A549 (cell line): ENCODE results near the gene TEAD3. TPM values are rescaled to one million over a fixed set of nuclear protein-coding genes. Genes with fewer than 3 reads are reported as not detected.

Experiments
- ATAC-seq, 2 experiments: fragments of 200-7000 bp in 1 of 2; fragments of >200 bp in 1 of 2; cut with Nextera tagmentation in 1 of 2; cut with Tn5 transposase in 1 of 2; 3 replicates each; pipeline versions ENCODE4 v1.8.0 to v1.9.1; 2018 to 2020; ENCODE audit warnings: mild to moderate bottlenecking in 1 of 2, moderate library complexity in 1 of 2
- CTCF ChIA-PET: fragments of 300-600 bp; sonication (Branson Sonifier 250); formaldehyde crosslinking; extraction: SDS; loops from one replicate; lab custom pipeline; 2021; ENCODE audit warnings: antibody characterized with exemption, inconsistent platforms; lab: Yijun Ruan, JAX
- POLR2A ChIA-PET: fragments of 350-600 bp; formaldehyde crosslinking; extraction: SDS; loops from one replicate; lab custom pipeline; 2021; ENCODE audit warnings: antibody characterized with exemption, inconsistent platforms; lab: Yijun Ruan, JAX
- DNase-seq, 2 experiments: peaks; one replicate each; pipeline versions ENCODE4 v3.0.0 to v3.0.0-alpha.2; 2011 to 2016; ENCODE audit warnings: low read depth in 1 of 2, low spot score in 1 of 2
- FAIRE-seq: peaks from 2 replicates; lab custom pipeline; 2011; peaks lifted over from hg19 to GRCh38; lab: Jason Lieb, UNC
- H3K27ac ChIP-seq, 2 experiments: fragments of >200 bp; sonication (Bioruptor Twin); formaldehyde crosslinking; 3 replicates each; pipeline ENCODE4 v1.5.1; 2016 to 2017
- H3K4me1 ChIP-seq: fragments of >200 bp; sonication (Bioruptor Twin); formaldehyde crosslinking; 3 replicates; pipeline ENCODE4 v1.6.1; 2016
- H3K4me2 ChIP-seq: fragments of >200 bp; sonication (Bioruptor Twin); formaldehyde crosslinking; 3 replicates; pipeline ENCODE4 v1.6.1; 2016
- H3K4me3 ChIP-seq: fragments of >200 bp; sonication (Bioruptor Twin); formaldehyde crosslinking; 3 replicates; pipeline ENCODE4 v1.5.1; 2016
- H3K9me3 ChIP-seq: fragments of >200 bp; sonication (Bioruptor Twin); formaldehyde crosslinking; 3 replicates; pipeline ENCODE4 v1.6.1; 2016
- BCL3 ChIP-seq: fragments of >200 bp; sonication (Bioruptor Twin); formaldehyde crosslinking; IDR thresholded peaks from 3 replicates; pipeline ENCODE4 v1.6.1; 2016
- CHD2 ChIP-seq: fragments of 150-350 bp; IDR thresholded peaks from 2 replicates; pipeline ENCODE4 v1.6.1; 2014; ENCODE audit warnings: low read length; ENCODE audit not compliant: partially characterized antibody
- E2F6 ChIP-seq: IDR thresholded peaks from 2 replicates; pipeline ENCODE4 v1.6.1; 2012; ENCODE audit warnings: low read depth, borderline replicate concordance
- EHF ChIP-seq: fragments of 250-450 bp; sonication (Bioruptor Pico); IDR thresholded peaks from 2 replicates; pipeline ENCODE4 v1.5.0; 2020; ENCODE audit warnings: mild to moderate bottlenecking
- EHMT2 ChIP-seq: fragments of 200-600 bp; sonication (generic); IDR thresholded peaks from 2 replicates; pipeline ENCODE4 v1.6.1; 2016; ENCODE audit warnings: antibody characterized with exemption, low read depth, mild to moderate bottlenecking, moderate library complexity
- EP300 ChIP-seq, 2 experiments: fragments of >200 bp; sonication (Bioruptor Twin); formaldehyde crosslinking; IDR thresholded peaks; 2 replicates in 1 of 2; 3 replicates in 1 of 2; pipeline ENCODE4 v1.6.1; 2016 to 2017
- ESRRA ChIP-seq: fragments of 150-350 bp; IDR thresholded peaks from 2 replicates; pipeline ENCODE4 v1.6.1; 2014; ENCODE audit warnings: mild to moderate bottlenecking, low read length, borderline replicate concordance
- FOSB ChIP-seq: fragments of 250-450 bp; sonication (Bioruptor Pico); IDR thresholded peaks from 2 replicates; pipeline ENCODE4 v1.5.0; 2020; ENCODE audit warnings: mild to moderate bottlenecking, moderate library complexity
- GATA3 ChIP-seq: IDR thresholded peaks from 2 replicates; pipeline ENCODE4 v1.6.1; 2012; ENCODE audit warnings: borderline replicate concordance
- JUNB ChIP-seq: fragments of >200 bp; sonication (Bioruptor Twin); formaldehyde crosslinking; IDR thresholded peaks from 2 replicates; pipeline ENCODE4 v1.6.1; 2016
- MAFK ChIP-seq: fragments of 450-650 bp; IDR thresholded peaks from 2 replicates; pipeline ENCODE4 v1.6.1; 2014; ENCODE audit not compliant: partially characterized antibody
- NR3C1 ChIP-seq: fragments of >200 bp; sonication (Bioruptor Twin); formaldehyde crosslinking; IDR thresholded peaks from 3 replicates; pipeline ENCODE4 v1.6.1; 2017
- PBX3 ChIP-seq: IDR thresholded peaks from 2 replicates; pipeline ENCODE4 v1.6.1; 2012
- POLR2A ChIP-seq: IDR thresholded peaks from 2 replicates; pipeline ENCODE4 v1.6.1; 2012; ENCODE audit warnings: mild to moderate bottlenecking, low read length
- RAD21 ChIP-seq, 2 experiments: fragments of >200 bp in 1 of 2; sonication (Bioruptor Twin) in 1 of 2; formaldehyde crosslinking in 1 of 2; IDR thresholded peaks in 1 of 2; conservative IDR thresholded peaks in 1 of 2; 2 replicates in 1 of 2; 3 replicates in 1 of 2; pipeline ENCODE4 v1.6.1; 2012 to 2018; ENCODE audit warnings: inconsistent platforms in 1 of 2
- RARB ChIP-seq: fragments of 250-450 bp; sonication (Bioruptor Pico); IDR thresholded peaks from 2 replicates; pipeline ENCODE4 v1.8.0; 2021; ENCODE audit warnings: mild to moderate bottlenecking, moderate library complexity
- RFX5 ChIP-seq: fragments of 450-650 bp; IDR thresholded peaks from 2 replicates; pipeline ENCODE4 v1.7.1; 2014; ENCODE audit warnings: antibody characterized with exemption, mild to moderate bottlenecking, moderate library complexity
- SMC3 ChIP-seq: fragments of >200 bp; sonication (Bioruptor Twin); formaldehyde crosslinking; IDR thresholded peaks from 3 replicates; pipeline ENCODE4 v1.6.1; 2018; ENCODE audit warnings: inconsistent platforms
- TP53 ChIP-seq: fragments of 250-450 bp; sonication (Bioruptor Pico); IDR thresholded peaks from 2 replicates; pipeline ENCODE4 v1.5.0; 2021; ENCODE audit warnings: mild to moderate bottlenecking, moderate library complexity
- ZFP36 ChIP-seq: fragments of 450-650 bp; IDR thresholded peaks from 2 replicates; pipeline ENCODE4 v1.6.1; 2014; ENCODE audit warnings: borderline replicate concordance; ENCODE audit not compliant: partially characterized antibody
- WGBS: methylation state at CpG from one replicate; pipeline ENCODE4 v1.1.6; 2017; ENCODE audit errors: missing lambda C conversion rate; 5-methylcytosine and 5-hydroxymethylcytosine counted together
- polyA plus RNA-seq, 4 experiments: library from polyadenylated mRNA; depleted of rRNA in 3 of 4; stranded (reverse); fragments of >200 nt; fragmentation: RNase III in 1 of 4; extraction: RNeasy Plus Mini Kit Qiagen cat#74134 plus additional on column Dnase treatment in 1 of 4; gene quantifications; 2 replicates in 3 of 4; 3 replicates in 1 of 4; pipeline ENCODE4 v1.2.3, GENCODE V29; 2011 to 2017
- TF ChIP-seq, protein P1 (sequence below): fragments of 250-450 bp; sonication (Bioruptor Pico); IDR thresholded peaks from 2 replicates; pipeline ENCODE4 v1.5.0; 2021; ENCODE audit warnings: mild to moderate bottlenecking, moderate library complexity, borderline replicate concordance
- TF ChIP-seq, protein P2 (sequence below): fragments of >200 bp; sonication (Bioruptor Twin); formaldehyde crosslinking; IDR thresholded peaks from 3 replicates; pipeline ENCODE4 v1.5.1; 2016

The TEAD3 gene
- polyA plus RNA-seq, 2 of the 4 experiments (the other 2 are of a cell fraction), result 2.1 to 4.2 TPM

- no peak overlapping the region for H3K27ac ChIP-seq
- DNase-seq, result no peak
- H3K4me2 ChIP-seq, result no peak overlapping the region
- no peak overlapping the region for H3K4me3 ChIP-seq
- 46% methylated on average over 5 of the region's 5 CpGs for WGBS
- FAIRE-seq, result no peak
- ATAC-seq, result no peak
- TF ChIP-seq RFX5 (no peak), EHF (CRISPR knock-in tag) (no peak), FOSB (CRISPR knock-in tag) (no peak), JUNB (no peak), NR3C1 (no peak), EP300 (IDR thresholded peaks at IDR 0.05) (no peak), RAD21 (conservative IDR thresholded peaks at IDR 0.05 in 1 of 2, IDR thresholded peaks at IDR 0.05 in 1 of 2) (no peak), ESRRA (no peak), TP53 (CRISPR knock-in tag) (no peak), ZFP36 (no peak), MAFK (no peak), EHMT2 (no peak), PBX3 (no peak), RARB (CRISPR knock-in tag) (no peak), BCL3 (no peak), SMC3 (no peak), CHD2 (no peak)
- TF ChIP-seq, protein P1, sequence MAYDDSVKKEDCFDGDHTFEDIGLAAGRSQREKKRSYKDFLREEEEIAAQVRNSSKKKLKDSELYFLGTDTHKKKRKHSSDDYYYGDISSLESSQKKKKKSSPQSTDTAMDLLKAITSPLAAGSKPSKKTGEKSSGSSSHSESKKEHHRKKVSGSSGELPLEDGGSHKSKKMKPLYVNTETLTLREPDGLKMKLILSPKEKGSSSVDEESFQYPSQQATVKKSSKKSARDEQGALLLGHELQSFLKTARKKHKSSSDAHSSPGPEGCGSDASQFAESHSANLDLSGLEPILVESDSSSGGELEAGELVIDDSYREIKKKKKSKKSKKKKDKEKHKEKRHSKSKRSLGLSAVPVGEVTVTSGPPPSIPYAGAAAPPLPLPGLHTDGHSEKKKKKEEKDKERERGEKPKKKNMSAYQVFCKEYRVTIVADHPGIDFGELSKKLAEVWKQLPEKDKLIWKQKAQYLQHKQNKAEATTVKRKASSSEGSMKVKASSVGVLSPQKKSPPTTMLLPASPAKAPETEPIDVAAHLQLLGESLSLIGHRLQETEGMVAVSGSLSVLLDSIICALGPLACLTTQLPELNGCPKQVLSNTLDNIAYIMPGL (CRISPR knock-in tag), result no peak
- TF ChIP-seq, protein P2, sequence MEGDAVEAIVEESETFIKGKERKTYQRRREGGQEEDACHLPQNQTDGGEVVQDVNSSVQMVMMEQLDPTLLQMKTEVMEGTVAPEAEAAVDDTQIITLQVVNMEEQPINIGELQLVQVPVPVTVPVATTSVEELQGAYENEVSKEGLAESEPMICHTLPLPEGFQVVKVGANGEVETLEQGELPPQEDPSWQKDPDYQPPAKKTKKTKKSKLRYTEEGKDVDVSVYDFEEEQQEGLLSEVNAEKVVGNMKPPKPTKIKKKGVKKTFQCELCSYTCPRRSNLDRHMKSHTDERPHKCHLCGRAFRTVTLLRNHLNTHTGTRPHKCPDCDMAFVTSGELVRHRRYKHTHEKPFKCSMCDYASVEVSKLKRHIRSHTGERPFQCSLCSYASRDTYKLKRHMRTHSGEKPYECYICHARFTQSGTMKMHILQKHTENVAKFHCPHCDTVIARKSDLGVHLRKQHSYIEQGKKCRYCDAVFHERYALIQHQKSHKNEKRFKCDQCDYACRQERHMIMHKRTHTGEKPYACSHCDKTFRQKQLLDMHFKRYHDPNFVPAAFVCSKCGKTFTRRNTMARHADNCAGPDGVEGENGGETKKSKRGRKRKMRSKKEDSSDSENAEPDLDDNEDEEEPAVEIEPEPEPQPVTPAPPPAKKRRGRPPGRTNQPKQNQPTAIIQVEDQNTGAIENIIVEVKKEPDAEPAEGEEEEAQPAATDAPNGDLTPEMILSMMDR, result no peak
- TF ChIP-seq, all 56 proteins: peak for 0
- ChIA-PET POLR2A (no interaction called here), CTCF (interaction anchor here (0.9 to 1.3 kb wide), 3 partner anchors 9 to 40 kb away, joined by 3 to 5 read pairs (median 4); partner anchors contain the start of gene RPL10A)
- H3K4me1 ChIP-seq, result no peaks in the 10 kb centered on the region
- no peaks in the 10 kb centered on the region for H3K9me3 ChIP-seq
Measured at GRCh38 chr6:35508542-35508941, 11.7 kb upstream of the TEAD3 start.

- POLR2A ChIA-PET, result no interaction called here
- DNase-seq (no peak), ATAC-seq (no peak), FAIRE-seq (no peak)
- no peak for TF ChIP-seq E2F6
- TF ChIP-seq GATA3, result no peak
- TF ChIP-seq CHD2, result no peak
- TF ChIP-seq POLR2A, result no peak
- no peaks in the 10 kb centered on the region for H3K4me1 ChIP-seq
- no peaks in the 10 kb centered on the region for H3K9me3 ChIP-seq
- no peak overlapping the region for H3K4me2 ChIP-seq
- WGBS, result 44% methylated on average over 2 of the region's 2 CpGs
- CTCF ChIA-PET, result interaction anchor here (0.9 to 1.3 kb wide), 3 partner anchors 9 to 40 kb away, joined by 3 to 5 read pairs (median 4); partner anchors contain the start of gene RPL10A
- no peak overlapping the region for H3K27ac ChIP-seq
- H3K4me3 ChIP-seq, result no peak overlapping the region
Measured at GRCh38 chr6:35508027-35508426, 11.1 kb upstream of the TEAD3 start.
